T1000 (cell line): ENCODE data around the gene LRMDA.

Source experiments
- DNase-seq: peaks from one replicate; lab custom pipeline; 2025; ENCODE audit warnings: mixed read lengths; lab: John Stamatoyannopoulos, UW

Gene LRMDA

GRCh38 chr10:75431180-75432111, at the start of gene LRMDA:
TSS of gene LRMDA (plus strand) at chr10:75431624.
- no peak for DNase-seq

DNA sequence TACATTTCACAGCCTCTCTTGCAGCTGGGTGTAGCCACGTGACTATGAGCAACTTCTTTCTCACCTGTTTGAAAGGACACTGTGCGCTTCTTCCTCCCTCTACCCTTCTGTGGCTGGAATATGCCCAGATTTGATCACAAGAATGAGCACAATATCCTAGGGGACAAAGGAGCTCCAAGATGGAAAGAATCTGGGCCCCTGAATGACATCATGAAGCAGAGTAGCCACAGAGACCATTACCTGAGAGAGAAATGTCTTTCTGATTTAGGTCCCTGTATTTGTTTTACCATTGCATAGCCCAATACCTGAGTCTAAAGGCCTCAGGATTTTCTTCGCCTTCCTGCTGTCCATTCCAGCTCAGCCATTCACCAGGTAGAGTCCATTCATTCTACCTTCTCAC, 45.3 kb upstream of the LRMDA start:
- DNase-seq = no peak

GRCh38 chr10:75388082-75388481, 43.3 kb upstream of the LRMDA start:
- no peak for DNase-seq

DNA sequence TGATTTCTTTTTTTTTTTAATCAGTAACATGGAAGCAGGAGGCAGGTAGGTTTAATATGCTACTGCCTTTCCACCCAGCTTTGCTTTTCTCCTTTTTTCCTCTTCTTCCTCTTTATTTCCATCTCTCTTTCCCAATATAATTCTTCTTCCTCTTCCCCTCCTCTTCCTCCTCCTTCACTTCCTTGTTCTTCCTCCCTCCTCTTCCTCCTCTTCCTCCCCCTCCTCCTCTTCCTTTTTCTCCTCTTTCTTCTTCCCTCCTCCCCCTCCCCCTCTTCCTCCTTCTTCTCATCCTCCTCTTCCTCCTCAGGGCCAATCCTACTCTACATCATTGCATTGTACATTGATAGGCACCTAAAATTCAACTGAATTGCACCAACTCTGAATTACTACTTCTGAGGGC, 41.2 kb upstream of the LRMDA start:
- DNase-seq = no peak

DNA sequence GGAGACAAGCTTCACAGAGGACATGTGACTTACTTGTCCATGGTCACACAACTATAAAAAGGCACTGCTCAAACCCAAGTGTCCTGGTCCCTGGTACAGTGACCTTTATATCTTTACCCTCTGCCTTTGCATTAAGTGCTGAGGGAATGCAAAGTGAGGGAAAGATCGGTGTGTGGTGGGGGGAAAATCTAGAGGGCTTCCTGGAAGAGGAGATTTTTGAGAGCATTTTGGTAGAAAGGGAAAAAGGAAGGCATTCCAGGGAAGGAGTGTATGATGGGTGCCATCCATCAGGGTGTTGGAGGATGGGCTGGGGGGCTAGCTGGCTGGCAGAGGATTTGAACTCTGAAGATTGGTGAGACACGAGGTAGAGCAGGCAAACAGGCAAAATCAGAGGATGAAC, 39.2 kb upstream of the LRMDA start:
- DNase-seq = no peak

DNA sequence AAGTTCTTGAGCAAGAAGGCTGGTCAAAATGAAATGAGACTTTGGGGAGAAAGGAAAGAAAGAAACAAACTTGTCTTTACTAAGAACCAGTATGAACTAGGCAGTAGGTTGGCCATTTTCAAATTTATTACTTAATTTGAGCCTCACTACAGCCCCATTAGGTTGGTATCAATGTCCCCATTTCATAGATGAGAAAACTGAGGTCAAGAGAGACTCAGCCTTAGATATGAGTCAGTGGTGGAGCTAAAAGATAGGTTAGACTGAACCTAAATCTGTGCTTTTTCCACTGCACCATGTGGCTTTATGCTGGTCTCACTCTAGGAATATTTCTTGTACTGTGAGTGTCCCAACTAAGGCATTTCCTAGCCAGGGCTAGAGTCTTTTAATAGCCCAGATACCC, 38.7 kb upstream of the LRMDA start:
- DNase-seq = no peak

GRCh38 chr10:75394221-75394620, 37.2 kb upstream of the LRMDA start:
- DNase-seq = no peak

- DNase-seq = no peak
Observed at GRCh38 chr10:75395066-75395931, 36.1 kb upstream of the LRMDA start.

DNA sequence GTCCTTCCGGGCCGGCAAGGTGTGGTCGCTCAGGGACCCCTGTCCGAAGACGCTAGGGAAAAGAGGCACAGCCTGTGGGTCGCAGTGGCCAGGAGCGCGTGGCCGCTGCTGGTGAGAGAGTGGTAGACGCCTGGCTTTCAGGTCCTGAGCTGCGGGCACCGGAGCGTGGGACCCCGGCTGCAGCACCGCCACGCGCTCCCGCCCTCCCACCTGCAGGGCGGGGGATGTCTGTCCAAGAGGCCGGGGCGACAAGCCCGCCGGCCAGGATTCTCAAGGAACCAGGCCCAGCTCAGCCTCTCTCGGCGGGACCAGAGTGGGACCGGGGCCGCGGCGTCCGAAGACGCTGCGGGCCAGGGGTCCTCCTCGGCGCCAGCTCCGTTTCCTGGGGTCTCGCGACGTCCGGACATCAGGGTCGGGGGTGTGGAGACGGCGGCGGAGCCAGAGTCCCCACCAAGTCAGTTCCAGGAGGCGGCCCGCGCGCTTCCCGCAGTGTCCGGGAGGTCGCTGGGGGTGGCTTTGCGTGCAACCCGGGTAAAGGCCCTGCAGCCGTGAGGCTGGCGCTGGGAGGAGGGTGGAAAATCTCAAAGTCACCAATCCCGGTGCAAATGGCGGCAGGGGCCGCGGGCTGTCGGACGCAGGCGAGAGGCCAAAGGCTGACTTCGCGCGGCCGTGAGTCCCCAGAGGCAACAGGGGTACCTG, 35.3 kb upstream of the LRMDA start:
- DNase-seq = no peak

DNA sequence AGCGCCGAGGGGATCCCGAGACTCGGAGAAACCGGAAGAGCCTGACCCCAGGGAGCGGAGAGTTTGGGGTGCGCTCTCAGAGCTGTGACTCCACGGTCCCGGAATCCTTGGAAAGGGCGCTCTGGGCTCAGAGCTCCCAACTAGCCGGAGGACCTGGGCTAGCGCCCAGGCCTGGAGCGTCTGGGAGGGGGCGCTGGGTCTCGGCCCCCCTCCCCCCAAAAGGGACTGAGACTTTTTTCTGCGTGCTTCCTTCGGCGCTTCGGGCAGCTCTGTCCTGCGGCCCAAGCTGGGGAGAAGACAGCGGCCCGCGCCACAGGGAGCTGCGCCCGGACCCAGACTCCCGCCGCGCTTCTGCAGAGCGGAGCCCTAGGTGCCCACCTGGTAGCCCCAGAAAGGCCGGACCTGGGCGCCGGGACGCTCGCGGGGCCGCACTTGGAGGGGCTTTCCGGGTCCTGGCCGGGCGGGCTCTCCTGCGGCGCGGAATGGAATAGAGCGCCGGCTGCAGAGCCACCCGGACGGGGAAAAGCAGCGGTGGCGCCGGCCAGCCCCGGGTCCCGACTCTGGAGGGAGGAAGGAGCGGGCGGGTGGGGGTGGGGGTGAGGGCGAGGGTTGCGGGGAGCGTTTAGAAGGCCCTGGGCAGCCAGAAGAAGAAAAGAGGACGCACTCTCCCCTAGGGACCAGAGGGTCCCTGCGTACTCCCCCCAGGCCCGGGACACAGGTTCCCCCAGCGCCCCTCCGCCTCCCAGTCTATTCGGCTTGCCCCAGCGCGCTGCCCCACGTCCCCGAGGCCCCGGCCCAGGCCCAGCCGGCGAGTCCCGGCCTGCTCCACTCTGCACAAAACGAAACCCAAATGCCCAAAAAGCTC, 34.6 kb upstream of the LRMDA start:
- no peak for DNase-seq

- DNase-seq = no peak
Observed at GRCh38 chr10:75397496-75398199, 33.8 kb upstream of the LRMDA start.

DNA sequence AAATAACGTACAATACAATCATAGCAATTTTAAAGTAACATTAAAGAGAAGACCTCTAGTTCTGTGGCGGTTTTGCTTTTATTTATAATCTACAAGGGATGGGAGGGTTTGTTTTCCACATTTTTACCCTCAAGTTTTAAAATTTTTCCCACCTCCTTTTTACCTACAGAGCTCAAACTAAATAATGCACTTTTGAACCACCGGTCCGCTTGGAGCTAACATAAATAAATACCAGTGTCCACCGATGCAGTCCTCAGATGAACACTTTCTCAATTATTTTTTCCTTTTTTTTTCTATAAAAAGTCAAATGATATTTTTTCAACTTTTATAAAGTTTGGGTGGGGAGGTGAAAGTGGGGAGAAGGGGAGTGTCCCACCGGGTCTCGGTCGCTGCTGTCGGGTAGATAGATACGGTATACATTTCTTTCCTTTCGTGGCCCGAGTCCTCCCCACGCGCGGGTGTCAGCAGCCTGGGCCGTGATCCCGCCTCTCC, 33.2 kb upstream of the LRMDA start:
- DNase-seq = no peak

DNA sequence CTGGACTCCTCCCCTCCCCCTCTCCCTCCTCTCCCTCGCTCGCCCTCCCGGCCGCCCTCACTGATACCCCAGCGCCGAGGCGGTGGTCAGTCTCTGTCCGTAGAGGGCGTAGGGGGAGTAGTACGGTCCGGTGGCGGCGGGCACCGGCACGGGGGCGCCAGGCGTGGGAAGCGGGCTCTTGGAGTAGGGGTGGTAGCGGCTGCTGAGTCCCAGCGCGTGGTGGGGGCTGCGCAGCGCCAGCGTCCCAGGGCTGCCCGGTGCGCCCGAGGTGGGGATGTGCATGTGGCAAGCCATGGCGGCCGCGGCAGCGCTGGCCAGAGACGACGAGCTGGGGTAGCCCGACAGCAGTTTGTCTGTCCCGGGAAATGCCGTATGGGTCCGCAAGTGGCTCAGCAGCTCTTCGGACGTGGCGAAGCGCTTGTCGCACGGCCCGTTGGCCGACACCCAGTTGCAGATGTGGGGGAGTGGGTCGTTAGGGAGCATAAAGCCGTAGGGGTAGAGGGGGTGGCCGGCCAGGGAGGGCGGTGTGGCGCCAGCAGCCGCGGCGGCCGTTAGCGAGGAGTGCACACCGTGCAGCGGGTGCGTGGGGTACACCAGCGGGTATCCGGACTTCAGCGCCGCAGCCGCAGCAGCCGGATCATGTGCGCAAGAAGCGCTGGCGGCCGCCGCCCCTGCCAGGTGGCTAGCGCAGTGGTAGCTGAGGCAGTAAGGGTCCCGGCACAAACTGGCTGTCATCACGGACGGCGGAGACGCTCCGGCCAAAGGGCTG, 32.5 kb upstream of the LRMDA start:
- no peak for DNase-seq

GRCh38 chr10:75399461-75400162, 31.8 kb upstream of the LRMDA start:
- peak; percentile 70 for DNase-seq

DNA sequence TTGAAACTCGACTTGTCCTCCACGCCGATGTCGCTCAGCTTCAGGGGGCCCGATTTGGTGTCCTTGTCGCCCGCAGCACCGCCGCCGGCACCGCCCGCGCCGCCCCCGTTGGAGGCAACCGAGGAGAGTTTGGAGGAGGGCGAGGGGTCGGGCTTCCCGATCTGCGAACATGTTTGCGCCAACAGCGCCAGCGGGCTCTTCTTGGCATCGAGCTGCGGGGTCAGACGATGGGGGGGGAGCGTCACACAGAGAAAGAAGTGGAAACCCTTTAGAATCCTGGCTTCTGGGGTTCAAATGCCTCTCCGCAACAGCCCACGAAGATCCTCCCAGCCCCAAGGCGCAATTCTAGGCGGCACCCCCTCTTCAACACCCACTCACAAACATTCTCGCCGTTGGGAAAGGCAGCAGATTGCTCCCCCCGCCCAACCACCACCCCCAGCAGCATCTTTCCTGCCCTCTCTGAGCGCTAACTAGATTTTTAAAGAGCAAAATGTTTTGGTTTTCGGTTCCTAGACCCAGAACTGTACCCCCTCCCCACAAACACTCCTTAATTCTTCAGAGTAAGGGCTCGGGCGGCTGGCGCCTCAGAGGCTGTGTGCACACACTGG, 31.2 kb upstream of the LRMDA start:
- DNase-seq = no peak

- DNase-seq = peak; percentile 58
Observed at GRCh38 chr10:75400771-75401568, 30.5 kb upstream of the LRMDA start.

GRCh38 chr10:75401569-75402485, 29.6 kb upstream of the LRMDA start, which contains the start of gene ZNF503:
TSS of gene ZNF503 (minus strand) at chr10:75401764. CDS start at chr10:75401419, 345 bp downstream.
- peak; percentile 94 for DNase-seq
